GM18870 (cell line): ENCODE measurements around the gene TEDC1.

Experiments used
- ATAC-seq: cut with Tn5 transposase; IDR thresholded peaks from one replicate; pipeline ENCODE4 v1.9.1; 2021; ENCODE audit warnings: moderate library complexity; ENCODE audit not compliant: unreplicated experiment

The TEDC1 gene

DNA sequence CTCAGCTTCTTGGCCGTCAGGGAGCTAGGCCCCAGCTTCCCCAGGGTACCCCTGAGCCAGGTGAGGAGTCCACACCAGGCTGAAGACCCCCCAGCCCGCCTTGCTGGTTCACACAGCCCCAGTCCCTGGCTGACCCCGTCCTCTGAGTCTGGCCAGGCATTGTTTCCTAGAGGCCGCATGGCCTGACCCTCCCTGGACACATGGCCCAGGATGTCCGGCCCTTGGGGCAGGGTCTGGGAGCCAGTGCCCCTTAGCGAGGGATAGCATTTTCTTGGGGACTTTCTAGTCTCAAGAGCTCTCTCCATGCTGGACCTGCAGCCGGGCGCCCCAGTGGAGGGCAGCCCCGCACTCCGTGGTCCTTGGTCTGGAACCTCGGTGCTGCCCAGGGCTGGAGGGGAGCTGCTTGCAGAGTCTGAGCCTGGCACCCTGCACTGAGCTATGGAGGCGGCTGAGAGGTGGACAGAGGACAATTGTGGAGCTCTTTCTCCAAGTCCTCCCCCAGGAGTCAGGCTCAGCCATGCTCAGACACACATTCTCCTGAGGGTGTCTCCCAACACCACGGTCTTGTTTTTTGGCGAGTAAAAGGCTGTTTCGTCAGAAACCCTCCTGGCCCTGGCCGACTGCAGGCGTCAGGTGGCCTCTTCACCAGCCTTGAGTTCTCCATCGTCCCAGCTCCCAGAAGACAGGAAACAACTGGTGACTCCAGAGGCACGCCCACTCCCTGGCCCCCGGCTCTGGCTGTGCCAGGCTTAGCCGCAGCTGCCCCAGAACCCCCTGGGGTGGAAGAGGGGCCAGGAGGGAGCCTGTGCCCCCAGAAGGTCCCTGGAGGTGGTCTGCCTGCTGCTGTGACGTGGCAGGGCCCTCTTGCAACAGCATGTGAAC is 34.1 kb upstream of the TEDC1 start:
- no peak for ATAC-seq

GRCh38 chr14:105458010-105458409 is 33.0 kb upstream of the TEDC1 start:
- ATAC-seq, result no peak

GRCh38 chr14:105458571-105458970 is 32.5 kb upstream of the TEDC1 start:
- no peak for ATAC-seq

GRCh38 chr14:105460116-105460515 is 30.9 kb upstream of the TEDC1 start:
- no peak for ATAC-seq

- ATAC-seq, result no peak
Observed at GRCh38 chr14:105460616-105461015, 30.4 kb upstream of the TEDC1 start.

- no peak for ATAC-seq
Observed at GRCh38 chr14:105461903-105462302, 29.1 kb upstream of the TEDC1 start.

- ATAC-seq, result no peak
Observed at GRCh38 chr14:105464501-105464900, 26.5 kb upstream of the TEDC1 start.

DNA sequence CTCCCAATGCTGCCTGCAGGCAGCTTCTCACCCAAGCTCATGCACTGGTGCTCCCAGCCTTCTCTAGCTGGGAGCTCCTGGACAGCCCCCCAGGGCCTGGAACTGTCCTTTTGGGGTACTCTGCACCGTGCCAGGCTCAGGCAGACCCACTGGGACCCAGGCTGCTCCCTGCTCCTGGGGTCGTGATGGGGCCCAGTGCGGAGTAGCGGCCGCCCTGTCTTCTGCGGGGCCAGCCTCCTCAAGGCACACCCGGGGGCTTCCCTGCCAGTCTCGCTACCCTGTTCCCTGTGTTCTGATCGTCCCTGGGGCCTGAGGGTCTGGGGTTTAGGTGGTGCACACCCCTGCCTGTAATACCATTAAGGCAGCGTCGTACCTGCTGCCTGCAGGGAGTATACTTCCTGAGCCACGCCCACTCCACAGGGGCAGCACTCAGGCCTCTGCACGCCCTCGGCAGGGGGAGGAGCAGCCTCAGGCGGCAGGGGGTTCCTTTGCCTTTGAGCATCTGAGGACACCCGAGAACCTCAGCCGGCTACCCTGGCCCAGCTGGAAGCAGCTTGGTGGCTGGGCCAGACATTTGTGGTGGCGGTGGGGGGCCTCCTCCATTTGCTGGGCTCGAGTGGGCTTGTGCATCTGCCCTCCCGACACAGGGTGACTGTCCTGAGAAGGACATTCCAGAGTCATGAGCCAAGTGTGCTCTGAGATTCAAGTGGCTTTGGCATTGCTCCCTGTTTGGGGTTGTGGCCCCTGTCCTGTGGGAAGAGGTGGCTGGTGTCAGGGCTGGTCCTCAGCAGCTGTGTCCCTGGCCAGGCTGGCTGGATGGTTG is 25.6 kb upstream of the TEDC1 start:
- no peak for ATAC-seq

DNA sequence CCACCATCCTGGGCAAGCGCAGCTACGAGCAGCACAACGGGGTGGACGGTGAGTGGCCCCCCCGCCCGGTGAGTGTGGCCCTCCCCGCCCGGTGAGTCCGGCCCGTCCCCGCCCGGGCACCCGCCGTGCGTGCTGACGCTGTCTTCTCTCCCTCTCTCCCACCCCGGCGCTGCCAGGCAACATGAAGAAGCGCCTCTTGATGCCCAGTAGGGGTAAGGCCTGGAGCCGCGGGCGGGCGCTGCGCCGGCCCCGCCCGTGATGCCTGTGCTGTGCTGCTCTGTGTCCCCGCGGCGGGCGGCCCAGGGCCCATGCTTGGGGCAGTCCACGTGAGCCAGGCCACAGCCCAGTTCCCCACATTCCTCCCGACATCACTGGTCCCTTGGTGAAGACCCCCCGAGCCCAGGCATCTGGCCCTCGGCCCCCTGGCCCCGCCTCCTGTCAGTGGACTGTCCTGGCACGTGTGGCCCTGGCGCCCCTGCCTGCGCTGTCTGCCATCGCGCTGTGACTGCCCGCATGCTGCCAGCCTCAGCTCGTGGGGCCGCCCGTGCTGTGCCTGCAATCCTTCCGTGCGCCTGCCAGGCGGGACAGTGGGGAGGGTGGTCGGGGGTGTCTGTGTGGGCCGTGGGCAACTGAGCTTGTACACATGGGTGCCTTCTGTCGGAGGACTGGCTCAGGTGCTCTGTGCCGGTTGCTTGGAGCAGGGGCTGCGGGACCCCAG is 24.4 kb upstream of the TEDC1 start:
- no peak for ATAC-seq

GRCh38 chr14:105467249-105467941 is 23.7 kb upstream of the TEDC1 start:
- no peak for ATAC-seq

DNA sequence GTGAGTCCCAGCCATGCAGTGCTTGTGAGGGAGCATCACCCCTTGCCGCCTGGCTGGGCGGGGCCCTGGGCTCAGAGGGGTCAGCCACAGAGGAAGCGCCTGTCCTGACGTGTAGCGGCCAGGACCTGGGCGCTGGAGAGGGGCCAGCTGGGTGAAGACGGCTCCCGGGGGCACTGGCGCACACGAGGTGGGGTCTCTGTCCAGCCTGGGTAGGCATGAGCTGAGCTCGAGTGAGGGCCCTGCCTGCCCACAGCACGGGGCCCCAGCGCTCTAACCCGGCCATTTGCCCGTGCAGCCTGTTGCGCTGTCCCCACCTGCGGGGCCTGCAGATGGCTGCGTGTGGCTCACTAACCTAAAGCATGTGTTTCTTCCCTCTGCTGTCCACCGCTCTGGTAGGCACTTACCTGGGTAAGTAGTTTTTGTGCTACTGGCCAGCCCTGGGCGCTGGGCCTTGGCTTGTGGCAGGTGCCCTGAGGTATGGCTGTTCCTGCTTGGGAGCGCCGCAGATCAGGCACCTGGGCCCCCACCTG is 23.0 kb upstream of the TEDC1 start:
- ATAC-seq, result no peak

DNA sequence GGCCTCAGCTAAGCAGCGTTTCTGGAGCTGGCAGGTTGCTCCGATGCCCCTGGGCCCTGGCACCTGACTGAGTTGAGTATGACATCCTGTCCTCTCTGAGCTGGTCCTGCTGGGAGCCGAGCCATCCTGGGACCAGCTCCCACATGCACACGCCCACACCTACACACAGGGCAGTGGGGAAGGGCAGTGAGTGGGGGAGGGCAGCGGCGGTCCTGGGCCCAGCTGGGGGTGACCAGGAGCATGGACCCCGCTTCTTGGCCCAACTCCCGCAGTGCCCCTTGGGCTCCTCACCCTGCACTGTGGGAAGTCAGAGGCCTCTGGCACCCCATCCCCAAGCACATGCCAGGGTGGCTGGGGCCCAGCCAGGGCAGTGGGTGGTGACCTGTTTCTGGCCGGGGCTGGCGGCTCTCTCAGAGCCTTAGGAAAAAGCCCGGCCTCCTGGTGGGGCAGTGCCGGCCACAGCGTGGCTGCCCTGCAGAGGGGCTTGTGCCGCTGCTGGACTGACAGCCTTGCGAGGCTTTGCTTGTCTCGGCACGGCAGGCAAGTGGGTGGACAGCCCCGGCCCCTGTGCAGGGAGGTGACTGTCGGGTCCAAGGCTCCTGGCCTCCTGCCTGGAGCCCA is 22.3 kb upstream of the TEDC1 start:
- ATAC-seq, result no peak

GRCh38 chr14:105469456-105470349 is 21.3 kb upstream of the TEDC1 start:
- no peak for ATAC-seq

GRCh38 chr14:105470350-105471296 is 20.4 kb upstream of the TEDC1 start:
- no peak for ATAC-seq

GRCh38 chr14:105471297-105471821 is 19.7 kb upstream of the TEDC1 start:
- ATAC-seq, result no peak

DNA sequence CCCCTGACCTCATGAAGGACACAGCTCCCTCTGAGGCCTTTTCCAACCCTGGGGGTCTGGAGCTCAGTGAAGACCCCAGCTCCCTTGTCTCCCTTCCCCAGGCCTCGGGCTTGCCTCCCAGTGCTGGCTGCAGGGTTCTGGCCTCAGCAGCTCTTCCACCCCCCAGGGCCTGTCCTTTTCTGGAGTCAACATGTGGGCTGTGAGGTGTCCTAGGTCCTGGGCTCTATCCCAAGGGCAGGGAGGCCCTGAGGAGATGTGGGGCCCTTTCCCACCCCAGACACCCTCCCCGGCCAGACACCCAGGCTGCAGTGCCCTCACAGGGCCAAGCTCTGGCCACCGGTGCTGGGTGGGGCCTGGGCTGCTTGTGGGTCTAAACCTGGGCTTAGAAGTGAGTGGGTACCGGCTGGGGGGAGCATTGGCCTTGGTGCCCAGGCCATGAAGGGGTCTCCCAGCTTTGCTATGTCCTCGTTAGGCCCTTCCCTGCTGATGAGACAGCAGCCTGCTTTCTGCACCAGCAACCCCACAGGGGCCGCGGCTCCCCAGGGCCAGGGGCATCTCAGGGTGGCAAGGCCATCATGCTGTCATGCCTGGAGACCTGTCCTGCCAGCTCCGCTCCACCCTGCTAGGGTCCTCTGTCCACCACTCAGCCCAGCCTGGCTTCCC is 19.1 kb upstream of the TEDC1 start:
- no peak for ATAC-seq

DNA sequence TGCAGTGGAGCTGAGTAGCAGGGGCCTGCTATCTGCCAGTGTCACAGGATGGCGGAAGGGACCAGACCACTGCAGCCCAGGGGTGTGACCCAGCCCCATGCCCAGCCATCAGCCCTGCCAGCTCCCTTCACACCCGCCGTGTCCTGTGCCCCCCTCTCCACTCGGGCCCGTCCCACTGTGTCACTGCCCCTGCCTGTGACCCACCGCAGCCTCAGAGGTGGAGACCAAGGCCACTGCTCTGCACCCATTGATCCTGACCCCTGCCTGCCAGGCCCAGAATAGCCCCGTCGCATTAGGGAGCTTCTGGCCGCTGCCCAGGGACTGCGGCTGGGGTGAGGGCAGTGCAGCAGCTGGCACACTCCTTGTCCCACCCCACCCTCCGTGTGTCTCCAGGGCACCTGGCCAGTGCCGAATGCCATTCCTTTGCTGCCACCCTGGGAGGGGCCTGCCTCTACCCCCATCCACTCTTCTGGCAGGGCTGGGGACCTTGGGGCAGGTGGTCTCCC is 18.5 kb upstream of the TEDC1 start:
- ATAC-seq, result no peak
